Activated CD4-positive, CD25-positive, alpha-beta regulatory T cell treated with anti-CD3 and anti-CD28 coated beads, Interleukin-2, amount 50 U/mL, for 72 hours (primary cell): ENCODE results near the gene SMARCC2.

Experiments
- DNase-seq: peaks from one replicate; pipeline ENCODE4 v3.0.0; 2021

SMARCC2 gene

DNA sequence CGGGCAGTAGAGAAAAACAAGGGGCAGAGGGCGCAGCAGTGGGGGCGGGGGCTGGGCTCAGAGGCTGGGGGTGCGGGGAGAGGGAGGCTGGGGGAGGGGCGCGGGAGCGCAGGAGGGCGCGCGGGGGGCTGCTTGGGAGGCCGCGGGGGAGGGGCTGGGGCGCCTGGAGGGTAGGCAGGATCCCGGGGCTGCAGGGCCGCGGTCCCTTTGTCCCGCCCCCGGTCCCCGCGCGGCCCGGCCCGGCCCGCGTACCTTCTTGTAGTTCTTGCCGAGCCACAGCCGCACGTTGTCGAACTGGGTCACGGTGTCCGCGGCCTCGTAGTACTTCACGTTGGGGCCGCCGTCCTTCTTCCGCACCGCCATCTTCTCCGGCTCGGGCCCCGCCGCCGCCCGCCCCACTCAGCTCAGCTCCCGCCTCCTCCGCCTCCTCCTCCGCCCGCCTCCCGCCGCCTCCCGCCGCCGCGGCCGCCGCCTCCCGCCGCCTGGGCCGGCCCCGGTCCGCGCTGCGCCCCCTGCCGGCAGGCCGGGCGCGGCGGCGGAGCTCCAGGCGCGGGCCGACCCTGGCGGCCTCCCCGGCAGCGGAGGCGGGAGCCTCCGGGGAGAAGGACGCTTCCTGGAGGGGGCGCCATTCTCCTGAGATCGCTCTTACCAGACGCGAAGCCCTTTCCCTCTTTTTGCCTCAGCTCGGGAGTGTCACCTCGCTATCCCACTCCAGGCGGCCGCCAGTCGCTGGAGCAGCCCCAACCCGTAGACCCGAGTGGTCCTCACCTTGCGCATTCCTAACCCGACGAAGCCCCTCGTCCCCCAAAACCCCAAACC is at the start of gene SMARCC2:
Gene SMARCC2 (minus strand): TSS at position 385 of the 819 bp plus-strand sequence. CDS start 22 bp downstream, at position 363.
- peak; percentile 85 for DNase-seq

DNA sequence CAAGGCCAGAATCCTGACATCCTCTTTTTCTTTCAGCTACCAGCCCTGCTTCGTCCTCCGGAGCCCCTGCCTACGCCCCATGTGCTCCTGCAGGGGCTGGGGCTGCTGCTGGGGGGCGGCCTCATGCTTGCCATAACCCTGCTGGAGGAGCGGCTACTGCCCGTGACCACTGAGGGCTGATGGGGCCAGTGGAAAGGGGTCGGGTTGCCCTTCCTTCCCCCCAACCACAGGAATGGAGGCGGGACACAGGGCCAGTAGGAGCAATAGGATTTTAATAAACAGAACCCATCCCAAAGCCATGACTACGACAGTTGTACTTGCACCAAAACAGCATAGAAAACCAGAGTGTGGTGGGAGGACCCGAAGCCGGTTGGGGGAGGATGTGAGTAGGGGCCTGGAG is 48.3 kb upstream of the SMARCC2 start:
- no peak for DNase-seq

DNA sequence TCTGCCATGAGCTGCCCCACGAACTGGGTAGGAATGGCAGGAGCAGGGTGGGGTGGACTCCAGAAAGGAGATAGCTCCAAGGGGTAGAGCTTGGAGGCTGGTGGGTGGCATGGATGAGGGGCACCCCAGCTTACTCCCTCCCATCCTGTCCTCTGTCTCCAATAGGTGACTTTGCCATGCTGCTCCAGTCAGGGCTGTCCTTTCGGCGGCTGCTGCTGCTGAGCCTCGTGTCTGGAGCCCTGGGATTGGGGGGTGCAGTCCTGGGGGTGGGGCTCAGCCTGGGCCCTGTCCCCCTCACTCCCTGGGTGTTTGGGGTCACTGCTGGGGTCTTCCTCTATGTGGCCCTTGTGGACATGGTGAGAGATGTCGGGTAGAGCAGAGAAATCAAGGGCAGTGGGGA is 47.7 kb upstream of the SMARCC2 start:
- no peak for DNase-seq

DNA sequence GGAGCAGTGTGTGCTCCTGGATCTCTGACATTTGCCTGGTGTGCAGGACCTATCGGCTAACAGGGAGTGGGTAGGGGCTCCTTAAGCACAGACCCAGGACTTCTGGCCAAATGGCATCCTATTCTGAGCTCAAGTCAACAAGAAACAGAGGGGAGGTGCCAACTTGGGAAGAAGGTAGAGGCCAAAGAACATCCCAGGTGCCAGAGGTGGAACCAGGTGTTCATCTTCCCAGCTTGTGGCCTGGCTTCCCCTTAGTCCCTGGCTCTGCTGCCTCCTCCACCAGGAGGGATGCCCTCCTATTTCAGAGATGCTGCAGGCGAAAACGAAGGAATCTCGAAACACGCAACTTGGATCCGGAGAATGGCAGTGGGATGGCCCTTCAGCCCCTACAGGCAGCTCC is 46.8 kb upstream of the SMARCC2 start:
- no peak for DNase-seq

DNA sequence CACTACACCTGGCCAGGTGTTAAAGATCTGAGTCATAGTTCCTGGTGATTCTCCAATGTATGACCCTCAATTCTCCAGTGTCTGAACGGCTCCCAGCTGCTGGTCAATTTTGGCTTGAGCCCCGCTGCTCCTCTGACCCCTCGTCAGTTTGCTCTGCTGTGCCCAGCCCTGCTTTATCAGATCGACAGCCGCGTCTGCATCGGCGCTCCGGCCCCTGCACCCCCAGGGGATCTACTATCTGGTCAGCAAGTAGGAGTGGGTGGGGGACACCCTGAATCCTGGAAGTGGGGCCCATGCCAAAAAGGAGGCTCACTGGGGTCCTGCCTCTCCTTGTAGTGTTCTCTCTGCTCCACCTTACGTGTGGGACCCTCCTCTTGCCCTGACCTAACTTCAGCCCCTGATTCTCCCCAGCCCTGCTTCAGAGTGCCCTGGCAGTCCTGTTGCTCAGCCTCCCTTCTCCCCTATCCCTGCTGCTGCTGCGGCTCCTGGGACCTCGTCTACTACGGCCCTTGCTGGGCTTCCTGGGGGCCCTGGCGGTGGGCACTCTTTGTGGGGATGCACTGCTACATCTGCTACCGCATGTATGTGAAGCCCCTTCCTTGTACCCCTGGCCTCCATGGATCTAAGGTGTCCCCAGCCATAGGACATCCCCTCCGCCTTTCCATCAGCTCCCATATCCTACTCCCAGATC is 45.6 kb upstream of the SMARCC2 start:
- DNase-seq: no peak

DNA sequence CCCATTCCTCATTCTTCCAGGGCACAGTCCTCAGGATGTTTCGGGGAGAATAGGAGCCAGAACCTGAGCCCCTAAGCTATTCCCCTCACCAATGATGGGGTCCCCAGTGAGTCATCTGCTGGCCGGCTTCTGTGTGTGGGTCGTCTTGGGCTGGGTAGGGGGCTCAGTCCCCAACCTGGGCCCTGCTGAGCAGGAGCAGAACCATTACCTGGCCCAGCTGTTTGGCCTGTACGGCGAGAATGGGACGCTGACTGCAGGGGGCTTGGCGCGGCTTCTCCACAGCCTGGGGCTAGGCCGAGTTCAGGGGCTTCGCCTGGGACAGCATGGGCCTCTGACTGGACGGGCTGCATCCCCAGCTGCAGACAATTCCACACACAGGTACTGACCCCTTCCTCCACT is 41.9 kb upstream of the SMARCC2 start:
- no peak for DNase-seq

DNA sequence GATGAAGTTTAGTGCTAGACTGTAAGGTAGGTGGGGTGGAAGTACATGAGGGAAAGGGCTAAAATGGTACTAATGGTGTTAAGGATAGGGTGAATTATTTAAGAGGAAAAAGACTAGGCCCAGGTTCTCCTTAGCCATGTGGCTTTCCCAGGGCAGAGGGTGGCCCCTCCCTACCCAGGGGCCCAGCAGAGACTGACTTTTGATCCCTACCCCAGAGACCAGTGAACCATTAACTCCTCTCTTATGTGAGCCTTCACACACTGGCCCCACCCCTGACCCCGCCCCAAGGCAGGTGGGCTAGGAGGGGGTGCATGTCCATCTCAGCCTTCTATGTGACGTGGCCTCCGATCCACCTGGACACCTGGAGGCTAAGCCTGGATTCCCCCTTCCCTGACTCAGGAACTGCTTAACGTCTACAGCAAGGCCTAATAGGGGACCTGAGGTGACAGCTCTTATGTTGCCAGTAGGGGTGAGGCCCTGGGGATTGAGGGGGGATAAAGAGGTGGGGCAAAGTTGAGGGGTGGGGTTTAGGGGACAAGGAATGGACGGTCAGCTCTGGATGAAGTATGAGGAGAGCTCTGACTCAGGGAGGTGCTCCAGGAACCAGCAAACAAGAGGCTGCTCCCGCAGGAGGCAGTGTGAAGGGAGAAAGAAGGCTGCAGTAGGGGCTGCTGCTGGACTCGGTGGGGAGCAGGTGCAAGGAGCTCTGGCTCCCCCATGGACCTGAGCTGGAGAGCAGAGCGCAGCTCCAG is 41.3 kb upstream of the SMARCC2 start:
- DNase-seq: no peak

DNA sequence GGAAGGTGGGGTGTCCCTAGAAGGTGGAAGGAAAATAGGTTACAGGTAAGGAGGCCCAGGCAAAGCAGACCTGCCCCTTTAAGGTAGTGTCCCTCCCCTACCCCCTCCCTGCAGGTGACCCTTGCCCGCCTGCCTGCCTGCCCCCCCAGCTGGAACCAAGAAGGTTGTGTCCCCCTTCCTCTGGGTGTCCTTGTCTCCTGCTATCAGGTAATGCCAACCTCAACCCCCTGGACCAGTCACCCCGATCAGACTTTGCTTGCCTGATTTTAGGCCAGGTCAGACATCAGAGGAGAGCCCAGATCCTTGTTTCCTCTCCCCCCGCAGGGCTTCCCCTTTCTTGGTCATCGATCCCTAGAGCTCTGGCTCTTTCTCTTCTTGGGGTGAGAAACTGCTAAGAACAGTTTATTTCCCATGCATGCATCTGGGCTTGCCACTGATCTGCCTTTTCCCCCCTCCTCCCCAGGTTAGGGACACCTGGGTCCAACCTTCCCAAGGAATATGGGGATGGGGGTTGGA is 40.7 kb upstream of the SMARCC2 start, which contains the start of gene SLC39A5:
Gene SLC39A5 (plus strand): TSS at position 136 of the 516 bp plus-strand sequence. CDS start 1,224 bp downstream, outside the sequence.
- DNase-seq: no peak

DNA sequence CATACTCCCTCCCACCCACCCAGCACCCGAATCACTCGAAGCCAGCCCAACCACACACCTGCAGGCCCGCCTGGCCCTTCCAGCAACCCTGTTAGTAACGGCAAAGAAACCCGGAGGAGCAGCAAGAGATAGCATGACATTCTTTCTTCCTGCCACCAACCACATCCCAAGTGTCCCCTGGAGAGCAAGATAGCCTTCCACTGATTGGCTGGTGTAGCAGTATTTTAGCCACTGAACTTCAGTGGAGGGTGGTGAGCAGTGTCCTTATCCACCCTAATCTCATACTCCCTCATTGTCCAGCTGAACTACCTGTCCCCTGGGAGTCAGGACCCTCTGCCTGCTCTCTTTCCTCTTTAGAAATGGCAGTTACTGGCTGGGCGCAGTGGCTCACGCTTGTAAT is 39.8 kb upstream of the SMARCC2 start:
- no peak for DNase-seq

DNA sequence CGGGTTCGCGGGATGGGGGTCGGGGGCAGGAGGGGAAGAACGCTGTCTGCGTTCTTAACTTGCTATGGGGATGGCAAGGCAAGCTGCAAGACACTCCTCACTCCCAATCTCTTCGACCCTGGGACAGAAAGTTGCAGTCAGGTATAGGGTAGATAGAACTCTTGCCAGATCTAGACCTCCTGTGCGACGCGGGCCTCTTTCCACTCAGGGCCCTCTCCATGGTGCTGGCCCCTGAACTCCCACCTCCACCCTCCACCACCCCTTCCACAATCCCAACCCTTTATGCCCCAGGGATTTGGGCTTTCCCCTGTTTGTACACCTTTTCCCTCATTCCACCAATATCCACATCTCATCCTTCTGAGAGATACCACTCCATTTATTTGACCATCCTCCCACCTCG is 35.7 kb upstream of the SMARCC2 start:
- no peak for DNase-seq

DNA sequence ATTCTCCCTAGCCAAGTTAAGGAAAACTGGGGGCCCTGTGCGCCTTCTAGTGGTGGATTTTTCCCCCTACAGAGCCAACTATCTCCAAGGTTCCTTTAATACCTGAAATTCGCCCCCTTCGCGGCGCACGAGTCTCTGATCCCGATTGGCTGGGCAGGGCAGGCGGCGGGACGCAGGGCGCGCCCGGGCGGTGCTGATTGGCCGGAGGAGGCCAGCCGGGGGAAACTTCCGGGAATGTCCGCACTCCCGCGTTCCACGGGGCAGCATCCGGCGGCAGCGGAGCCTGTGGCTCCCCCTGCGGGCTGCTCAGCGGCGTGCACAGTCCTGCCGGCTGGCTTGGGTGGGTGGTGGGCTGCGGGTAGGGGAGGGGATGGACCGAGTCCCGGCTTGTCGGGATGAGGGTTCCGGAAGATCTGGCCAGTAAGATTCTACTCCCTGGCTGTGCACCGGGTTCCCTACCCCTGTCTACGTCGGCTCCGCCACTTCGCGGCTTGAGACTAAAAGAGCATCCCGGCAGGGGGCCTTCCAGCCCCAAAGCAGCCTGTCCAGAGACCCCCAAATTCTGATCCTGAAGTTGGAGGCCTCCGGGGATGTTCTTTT is 34.9 kb upstream of the SMARCC2 start, which contains the start of gene NABP2:
Gene NABP2 (plus strand): TSS at position 241 of the 600 bp plus-strand sequence. CDS start 515 bp downstream, outside the sequence.
- peak; percentile 91 for DNase-seq

DNA sequence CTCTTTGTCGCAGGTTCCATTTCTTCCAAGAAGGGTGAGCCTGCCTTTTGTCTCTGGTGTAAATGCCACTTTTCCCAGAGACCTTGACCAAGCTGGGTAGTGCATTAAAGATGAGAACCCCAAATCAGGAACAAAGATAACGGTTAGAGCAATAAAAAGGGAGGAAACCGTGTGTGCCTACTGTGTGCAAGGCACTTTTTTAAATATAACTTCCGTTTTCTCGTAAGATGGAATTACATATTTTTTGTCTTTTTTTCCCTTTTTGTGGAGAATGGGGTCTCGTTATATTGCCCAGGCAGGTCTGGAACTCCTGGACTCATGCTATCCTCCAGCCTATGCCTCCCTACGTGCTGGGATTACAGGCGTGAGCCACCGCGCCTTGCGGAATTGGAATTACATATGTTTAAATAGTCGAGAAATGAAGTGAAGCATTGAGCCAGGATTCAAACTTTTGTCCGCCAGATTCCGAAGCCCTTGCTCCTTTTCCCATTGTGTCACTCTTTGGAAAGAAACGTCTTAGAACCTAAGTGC is 34.4 kb upstream of the SMARCC2 start:
- no peak for DNase-seq

DNA sequence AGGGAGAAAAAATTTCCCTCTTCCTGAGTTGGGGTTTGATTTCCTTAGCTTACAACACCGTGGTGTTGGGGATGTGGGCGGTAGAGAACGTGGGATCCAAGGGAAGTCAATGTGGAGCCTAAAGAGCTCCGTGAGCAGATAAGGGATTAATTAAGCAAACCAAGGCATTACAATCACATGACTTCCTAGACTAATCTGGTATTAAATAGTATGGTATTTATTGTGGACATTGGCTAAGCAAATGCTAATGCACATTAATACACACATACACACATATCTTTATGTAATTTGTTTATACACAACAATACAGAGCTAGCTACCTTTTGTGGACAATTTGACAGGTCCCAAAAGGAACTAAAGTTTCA is 33.2 kb upstream of the SMARCC2 start:
- DNase-seq: no peak

DNA sequence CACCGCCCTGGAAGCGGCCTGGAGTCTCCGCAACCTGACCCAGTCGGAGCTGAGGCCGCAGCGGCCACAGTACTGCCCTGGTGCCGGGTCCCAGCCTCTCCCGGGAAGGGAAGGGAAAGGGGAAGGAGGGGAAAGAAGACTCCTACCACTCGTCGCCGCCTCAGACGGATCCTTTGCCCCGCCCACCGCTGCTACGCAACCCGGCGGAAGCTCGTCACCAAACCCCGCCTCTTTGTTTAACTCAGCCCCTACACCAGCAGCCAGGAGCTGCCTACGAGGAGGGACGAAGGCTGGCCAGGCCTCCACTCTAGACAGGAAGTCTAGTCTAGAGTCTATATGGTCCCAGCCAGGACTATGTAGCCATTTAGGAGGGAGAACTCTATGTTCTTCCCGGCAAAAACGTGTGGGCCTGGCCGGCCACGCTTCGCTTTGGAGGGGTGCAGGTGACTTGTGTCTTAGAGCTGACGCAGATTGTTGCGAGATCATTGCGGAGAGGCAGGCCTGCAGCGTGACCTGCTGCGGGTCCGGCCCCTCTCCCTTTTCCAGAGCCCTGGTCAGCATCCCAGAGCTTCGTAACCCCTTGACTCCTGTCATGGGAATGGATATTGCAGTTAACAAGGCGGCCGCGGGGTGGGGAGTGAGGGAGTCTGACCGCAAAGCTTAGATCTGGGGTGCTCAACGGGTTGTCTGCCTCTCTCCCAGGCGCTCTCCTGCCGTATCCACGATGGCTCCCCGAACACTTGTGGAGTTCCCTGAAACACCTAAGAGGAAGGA is 32.7 kb upstream of the SMARCC2 start, which contains the start of gene RNF41:
Gene RNF41 (minus strand): TSS at position 166 of the 774 bp plus-strand sequence. CDS start 7,875 bp downstream, outside the sequence.
- peak; percentile 91 for DNase-seq

DNA sequence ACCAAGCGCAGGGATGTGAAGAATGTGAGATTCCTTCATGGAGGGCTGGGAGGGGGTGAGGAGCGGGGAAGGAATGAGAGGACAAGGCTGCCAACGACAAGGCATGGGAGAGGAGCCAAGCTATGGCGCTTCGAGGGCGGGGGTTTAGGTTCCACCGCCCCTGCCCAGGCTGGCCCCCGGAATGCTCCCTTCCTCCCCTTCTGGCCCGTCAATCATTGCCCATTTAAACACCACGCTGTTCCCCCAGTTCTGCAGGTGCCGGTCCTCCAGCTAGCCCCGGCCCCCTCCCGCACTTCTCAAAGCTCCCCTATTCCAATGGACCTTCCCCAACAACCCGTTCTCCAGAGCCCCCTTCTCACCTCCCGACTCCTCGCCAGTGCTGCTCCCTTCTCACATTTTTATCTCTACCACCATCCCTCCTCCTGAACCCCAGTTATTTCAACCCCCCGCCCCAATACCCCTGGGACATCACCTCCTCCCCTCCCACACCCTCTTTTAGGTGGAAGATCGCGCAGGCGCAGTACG is 32.0 kb upstream of the SMARCC2 start:
- no peak for DNase-seq

DNA sequence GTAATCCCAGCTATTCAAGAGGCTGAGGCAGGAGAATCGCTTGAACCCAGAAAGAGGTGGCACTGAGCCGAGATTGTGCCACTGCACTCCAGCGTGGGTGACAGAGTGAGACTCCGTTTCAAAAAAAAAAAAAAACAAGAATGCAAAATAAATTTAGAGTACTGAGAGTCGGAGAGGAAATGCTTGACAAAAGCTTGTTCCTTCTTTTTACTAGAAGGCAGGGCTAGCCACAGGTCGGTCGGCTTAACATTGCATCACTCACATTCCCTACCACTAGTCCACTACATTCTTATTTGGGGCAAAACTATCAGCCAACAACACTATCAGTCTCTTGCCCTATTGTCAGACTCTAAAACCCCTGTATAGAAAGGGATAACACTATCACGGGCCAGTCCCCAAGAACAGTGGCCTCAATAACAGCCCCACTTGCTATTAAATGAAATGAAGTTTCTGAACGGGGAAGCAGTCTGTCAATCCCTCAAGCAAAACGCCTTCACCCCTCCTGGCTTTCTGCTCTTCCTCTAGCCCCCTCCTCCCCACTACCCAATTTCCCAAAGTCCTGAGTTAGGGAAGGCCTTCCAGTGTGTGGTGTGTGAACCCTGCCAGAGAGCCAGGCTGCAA is 31.4 kb upstream of the SMARCC2 start:
- no peak for DNase-seq

DNA sequence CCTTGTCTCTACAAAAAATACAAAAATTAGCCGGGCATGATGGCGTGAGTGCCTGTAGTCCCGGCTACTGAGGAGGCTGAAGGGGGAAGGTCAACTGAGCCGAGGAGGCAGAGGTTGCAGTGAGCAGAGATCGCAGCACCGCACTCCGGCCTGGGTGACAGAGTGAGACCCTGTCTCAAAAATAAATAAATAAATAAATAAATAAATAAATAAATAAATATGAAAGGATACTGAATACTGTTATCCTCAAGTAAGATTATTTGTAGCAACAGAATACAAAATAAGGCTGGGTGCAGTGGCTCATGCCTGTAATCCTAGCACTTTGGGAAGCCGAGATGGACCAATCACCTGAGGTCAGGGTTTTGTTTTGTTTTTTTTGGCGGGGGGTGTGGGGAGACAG is 30.6 kb upstream of the SMARCC2 start:
- DNase-seq: no peak

DNA sequence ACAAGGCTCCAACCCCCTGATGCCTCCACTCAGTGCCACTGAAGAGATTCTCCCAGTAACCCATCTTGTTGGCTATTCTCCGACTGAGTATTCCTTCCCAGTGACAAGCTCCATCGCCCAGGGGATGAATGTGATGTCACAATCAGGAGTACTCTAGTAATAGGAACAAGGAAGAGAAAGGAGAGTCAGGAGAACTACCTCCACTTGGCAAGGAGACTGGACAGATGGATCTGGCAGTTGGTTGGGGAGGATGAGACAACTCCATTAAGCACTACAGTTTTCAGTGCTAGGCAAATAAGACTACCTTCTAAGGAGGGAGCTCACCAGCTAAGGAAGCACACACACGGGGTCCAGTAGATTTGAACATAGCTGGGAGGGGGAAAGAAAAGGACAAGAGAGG is 27.2 kb upstream of the SMARCC2 start:
- DNase-seq: no peak

DNA sequence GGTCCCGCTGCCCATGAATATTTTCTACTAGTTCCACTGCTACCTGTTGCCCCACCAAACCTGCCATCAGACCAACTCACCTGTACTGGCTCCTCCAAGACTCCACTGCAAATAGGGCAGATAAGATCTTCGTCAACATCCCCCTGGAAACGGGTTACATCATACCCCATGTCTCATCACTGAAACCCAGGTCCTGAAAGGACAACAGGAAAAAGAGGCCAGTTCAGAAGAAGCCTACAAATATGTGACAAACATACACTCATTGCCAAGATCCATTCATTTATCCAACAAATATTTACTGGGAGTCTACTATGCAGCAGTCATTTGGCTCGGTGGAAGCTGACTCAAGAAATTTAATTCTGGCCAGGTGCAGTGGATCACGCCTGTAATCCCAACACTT is 24.6 kb upstream of the SMARCC2 start:
- DNase-seq: no peak

DNA sequence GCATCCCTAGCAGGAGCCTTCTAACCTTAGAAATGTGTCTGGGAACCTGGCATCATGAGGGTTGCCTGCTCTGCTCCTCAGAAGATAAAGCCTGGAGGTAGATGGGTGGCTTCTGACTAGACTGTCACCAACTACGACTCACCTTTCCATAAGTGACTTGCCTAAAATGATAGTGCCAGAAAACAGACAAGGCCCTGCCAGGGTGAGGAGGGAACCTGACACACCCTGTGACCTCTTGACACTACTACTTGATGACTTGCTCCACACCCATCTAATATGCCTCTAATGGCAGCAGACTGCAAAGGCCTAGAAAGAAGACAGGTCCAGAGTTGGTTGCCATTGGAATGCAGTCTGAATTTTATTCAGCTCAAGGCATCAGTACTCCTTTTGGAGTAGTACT is 23.1 kb upstream of the SMARCC2 start:
- DNase-seq: no peak

DNA sequence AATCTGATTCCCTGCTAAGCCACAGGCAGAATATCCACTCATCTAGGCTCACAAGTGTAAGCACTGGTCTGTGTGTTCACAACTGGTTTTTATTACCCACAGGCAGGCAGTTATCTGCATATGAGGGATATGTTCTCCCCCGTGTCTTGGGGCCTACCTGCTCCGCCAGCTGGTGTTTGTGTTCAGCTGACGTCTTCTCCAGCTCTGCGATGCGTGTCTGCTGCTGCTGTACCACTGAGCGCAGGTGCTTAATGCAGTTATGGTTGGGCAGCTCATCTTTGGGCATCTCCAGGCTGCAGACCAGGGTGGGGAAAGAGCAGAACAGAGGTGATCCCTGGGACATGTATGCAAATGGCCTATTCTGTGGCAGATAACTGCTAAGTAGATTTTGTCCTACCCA is 18.7 kb upstream of the SMARCC2 start:
- no peak for DNase-seq
